ENCODE measurements around the gene OR4C5. TPM values are rescaled to one million over a fixed set of nuclear protein-coding genes. Genes with fewer than 3 reads are reported as not detected.

Gene OR4C5
- total and polyA plus RNA-seq, 2 of the 8 experiments (the other 6 are each of a cell fraction or from before 2014, with no cell fraction given): not detected

DNA sequence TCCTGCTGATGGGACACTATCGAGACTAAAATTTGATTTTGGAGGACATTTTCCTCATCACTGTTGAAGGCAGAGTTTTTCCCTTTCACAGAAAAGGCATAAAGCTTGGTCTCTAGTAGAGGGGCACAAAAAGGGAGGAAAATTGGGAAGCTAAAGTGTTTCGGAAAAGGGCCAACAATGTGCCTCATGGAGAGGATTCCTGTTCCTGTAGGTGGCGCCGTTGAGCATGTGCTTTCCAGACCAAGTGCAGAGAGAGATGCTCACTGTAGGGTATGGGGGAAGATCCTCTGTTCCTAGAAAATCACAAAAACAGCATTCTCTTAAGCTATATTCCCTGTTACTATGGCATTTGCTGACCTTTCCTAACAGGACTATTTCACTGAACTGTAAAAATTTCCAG, 18.4 kb upstream of the OR4C5 start:
- no peak overlapping the region for H4K8ac ChIP-seq (ENCODE audit: extremely low read depth, insufficient read depth, low read length)
- H2BK5ac ChIP-seq (ENCODE audit: low read depth, low read length): no peak overlapping the region
- H3K56ac ChIP-seq (replicated peaks; ENCODE audit: insufficient read length, low read depth, low read length): no peak overlapping the region
- POLR2A ChIA-PET (ENCODE audit: partially characterized antibody): no interaction called here
- H3K23me2 ChIP-seq (ENCODE audit: low read depth, low read length): no peaks in the 10 kb centered on the region
- H3K79me2 ChIP-seq (ENCODE audit: control insufficient read depth in 1 of 2, insufficient read depth in 2 of 2, low read length in 2 of 2): no peaks in the 10 kb centered on the region
- DNase-seq (ENCODE audit: low read depth in 1 of 2, low spot score in 2 of 2) (peak in 1 of 2 experiments; percentile 46), FAIRE-seq (no peak)
- H2BK120ac ChIP-seq (replicated peaks; ENCODE audit: low read depth, low read length): no peak overlapping the region
- no peak overlapping the region for H4K91ac ChIP-seq (replicated peaks; ENCODE audit: insufficient read length, low read length)
- H2BK20ac ChIP-seq (ENCODE audit: low read length): no peak overlapping the region
- no peaks in the 10 kb centered on the region for H3K36me3 ChIP-seq (ENCODE audit: control insufficient read depth in 2 of 4, insufficient read depth in 4 of 4, low read length in 3 of 4)
- no peak overlapping the region for H2AFZ ChIP-seq (ENCODE audit: low read length)
- no peak overlapping the region for H3K18ac ChIP-seq (ENCODE audit: extremely low read depth, low read length)
- no peak overlapping the region for H3K9ac ChIP-seq (replicated peaks in 1 of 4; ENCODE audit: extremely low read depth in 1 of 4, low read depth in 3 of 4, low read length in 3 of 4)
- H3K4me1 ChIP-seq (replicated peaks in 1 of 4; ENCODE audit: control insufficient read depth in 3 of 4, insufficient read depth in 4 of 4, low read length in 3 of 4): no peaks in the 10 kb centered on the region
- H4K20me1 ChIP-seq (replicated peaks in 1 of 2; ENCODE audit: control insufficient read depth in 1 of 2, insufficient read depth in 2 of 2, low read length in 2 of 2): no peaks in the 10 kb centered on the region
- H2BK12ac ChIP-seq (ENCODE audit: low read depth, low read length): no peak overlapping the region
- no peaks in the 10 kb centered on the region for H3K79me1 ChIP-seq (ENCODE audit: low read depth, low read length)
- CTCF ChIA-PET (ENCODE audit: partially characterized antibody): no interaction called here
- H3K4me2 ChIP-seq (ENCODE audit: insufficient read depth in 1 of 2, low read depth in 2 of 2, low read length in 2 of 2): no peak overlapping the region
- no peaks in the 10 kb centered on the region for H3K27me3 ChIP-seq (replicated peaks in 1 of 4; ENCODE audit: control insufficient read depth in 3 of 4, extremely low read depth in 1 of 4, insufficient read depth in 3 of 4, low read length in 3 of 4)
- H3K4me3 ChIP-seq (ENCODE audit: extremely low read depth in 1 of 4, insufficient read depth in 2 of 4, low read depth in 3 of 4, low read length in 4 of 4): no peak overlapping the region
- no peak overlapping the region for H4K5ac ChIP-seq (ENCODE audit: insufficient read length, low read depth, low read length)
- H2AK5ac ChIP-seq (ENCODE audit: low read depth, low read length): no peak overlapping the region
- no peak overlapping the region for H3K14ac ChIP-seq (ENCODE audit: insufficient read length)
- H3K4ac ChIP-seq (replicated peaks; ENCODE audit: insufficient read length, low read depth, low read length): no peak overlapping the region
- peaks cover 21 to 25% of the 10 kb centered on the region in 2 experiments for H3K9me3 ChIP-seq (ENCODE audit: insufficient read depth in 2 of 2, low read depth in 1 of 2, low read length in 1 of 2)
- H3K23ac ChIP-seq (ENCODE audit: insufficient read length): no peak overlapping the region
- TF ChIP-seq RNF2 (IDR thresholded peaks at IDR 0.05; ENCODE audit: borderline replicate concordance, low read depth, low read length, missing control alignments, poor library complexity, severe bottlenecking) (no peak), RAD21 (IDR thresholded peaks at IDR 0.05 in 1 of 2, conservative IDR thresholded peaks at IDR 0.05 in 1 of 2; ENCODE audit: low read depth in 2 of 2, low read length in 2 of 2) (peak; percentile 20 to 21; a peak in 1 of 4 replicates), HDAC6 (IDR thresholded peaks at IDR 0.05; ENCODE audit: low read depth, low read length) (no peak), KDM1A (IDR thresholded peaks at IDR 0.05; ENCODE audit: borderline replicate concordance, low read length) (no peak), CHD1 (IDR thresholded peaks at IDR 0.05; ENCODE audit: low read depth, low read length) (no peak)
- TF ChIP-seq, protein P1, sequence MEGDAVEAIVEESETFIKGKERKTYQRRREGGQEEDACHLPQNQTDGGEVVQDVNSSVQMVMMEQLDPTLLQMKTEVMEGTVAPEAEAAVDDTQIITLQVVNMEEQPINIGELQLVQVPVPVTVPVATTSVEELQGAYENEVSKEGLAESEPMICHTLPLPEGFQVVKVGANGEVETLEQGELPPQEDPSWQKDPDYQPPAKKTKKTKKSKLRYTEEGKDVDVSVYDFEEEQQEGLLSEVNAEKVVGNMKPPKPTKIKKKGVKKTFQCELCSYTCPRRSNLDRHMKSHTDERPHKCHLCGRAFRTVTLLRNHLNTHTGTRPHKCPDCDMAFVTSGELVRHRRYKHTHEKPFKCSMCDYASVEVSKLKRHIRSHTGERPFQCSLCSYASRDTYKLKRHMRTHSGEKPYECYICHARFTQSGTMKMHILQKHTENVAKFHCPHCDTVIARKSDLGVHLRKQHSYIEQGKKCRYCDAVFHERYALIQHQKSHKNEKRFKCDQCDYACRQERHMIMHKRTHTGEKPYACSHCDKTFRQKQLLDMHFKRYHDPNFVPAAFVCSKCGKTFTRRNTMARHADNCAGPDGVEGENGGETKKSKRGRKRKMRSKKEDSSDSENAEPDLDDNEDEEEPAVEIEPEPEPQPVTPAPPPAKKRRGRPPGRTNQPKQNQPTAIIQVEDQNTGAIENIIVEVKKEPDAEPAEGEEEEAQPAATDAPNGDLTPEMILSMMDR (IDR thresholded peaks at IDR 0.05; ENCODE audit: control extremely low read depth in 1 of 3, insufficient read depth in 1 of 3, low read depth in 1 of 3, low read length in 3 of 3): peak in 2 of 3 experiments; percentile 51; a peak in 2 of 4 replicates
- no peak overlapping the region for H3K27ac ChIP-seq (ENCODE audit: low read depth, low read length)
- 53% methylated on average over 4 of the region's 4 CpGs; no CpG with 5 or more reads in 1 of the 2 experiments for WGBS, 2 experiments (ENCODE audit: extremely low coverage in 1 of 2, insufficient coverage in 1 of 2, insufficient read length in 1 of 2, insufficient replicate concordance in 2 of 2, low coverage in 1 of 2, low lambda C conversion rate in 2 of 2, missing lambda C conversion rate in 1 of 2)
- no peak overlapping the region for H2BK15ac ChIP-seq (ENCODE audit: low read length)
